Gastroesophageal sphincter (tissue), 4 donors: ENCODE data around the gene DISC1. TPM values are rescaled to one million over a fixed set of nuclear protein-coding genes. Genes with fewer than 3 reads are reported as not detected.
"Not testable (repeated sequence)": the region's sequence is repeated elsewhere in the genome, so short reads cannot be mapped to it uniquely, and the experiment has no call there.

ENCODE experiments used
- ATAC-seq: fragments of 150-250 bp; one replicate; pipeline ENCODE4 v1.9.1; 2016; ENCODE audit warnings: mild to moderate bottlenecking, moderate library complexity
- H3K27ac ChIP-seq, 4 donors: fragments of 200-600 bp; sonication (generic) in 3 of 4; 1 replicate in 3 of 4; 2 replicates in 1 of 4; pipeline ENCODE4 v1.5.1; 2016 to 2019
- H3K27me3 ChIP-seq: fragments of 200-600 bp; sonication (generic); one replicate; pipeline ENCODE4 v1.5.1; 2019
- H3K36me3 ChIP-seq, 2 donors: fragments of 200-600 bp; sonication (generic); one replicate each; pipeline ENCODE4 v1.5.1; 2019; ENCODE audit warnings: control low read depth in 1 of 2
- H3K4me1 ChIP-seq, 3 donors: fragments of 200-600 bp; sonication (generic); 1 replicate in 2 of 3; 2 replicates in 1 of 3; pipeline ENCODE4 v1.5.1; 2016 to 2019; ENCODE audit warnings: control low read depth in 2 of 3
- H3K4me3 ChIP-seq, 2 donors: fragments of 200-600 bp; sonication (generic); one replicate each; pipeline ENCODE4 v1.5.1; 2019; ENCODE audit warnings: mild to moderate bottlenecking in 1 of 2, moderate library complexity in 1 of 2
- H3K9me3 ChIP-seq, 3 donors: fragments of 200-600 bp; sonication (generic); one replicate each; pipeline ENCODE4 v1.5.1; 2017 to 2019; ENCODE audit warnings: control low read depth in 2 of 3
- CTCF ChIP-seq, 4 experiments: fragments of 200-600 bp in 2 of 4; fragments of 450-650 bp in 2 of 4; sonication (generic) in 1 of 4; IDR thresholded peaks; one replicate each; pipeline ENCODE4 v1.5.1; 2017 to 2019; ENCODE audit warnings: antibody characterized with exemption in 4 of 4, mild to moderate bottlenecking in 2 of 4, moderate library complexity in 2 of 4
- EP300 ChIP-seq: sonication (generic); formaldehyde crosslinking; IDR thresholded peaks from one replicate; pipeline ENCODE4 v1.6.1; 2017; ENCODE audit warnings: antibody characterized with exemption, mild to moderate bottlenecking
- POLR2A ChIP-seq, 2 donors: fragments of 450-650 bp; IDR thresholded peaks; one replicate each; pipeline ENCODE4 v1.6.1; 2017; ENCODE audit warnings: antibody characterized with exemption in 2 of 2, mild to moderate bottlenecking in 2 of 2, moderate library complexity in 1 of 2
- POLR2AphosphoS5 ChIP-seq: sonication (generic); formaldehyde crosslinking; IDR thresholded peaks from one replicate; pipeline ENCODE4 v1.6.1; 2017; ENCODE audit warnings: antibody characterized with exemption
- WGBS, 2 donors: methylation state at CpG; one replicate each; pipeline ENCODE4 v1.1.5; 2018; ENCODE audit warnings: low coverage in 1 of 2; 5-methylcytosine and 5-hydroxymethylcytosine counted together
- total RNA-seq, 4 donors: library from RNA; depleted of rRNA; stranded (reverse); fragments of >200 nt; gene quantifications; one replicate each; pipeline ENCODE4 v1.1.0, GENCODE V29; 2016

The DISC1 gene
- total RNA-seq, 4 donors from 2014 or later = 4.4 to 9.8 (median 6.8) TPM

GRCh38 chr1:231584117-231584516 lies 42.5 kb upstream of the DISC1 start:
- no peaks in the 10 kb centered on the region for H3K36me3 ChIP-seq
- H3K27ac ChIP-seq = no peak overlapping the region
- TF ChIP-seq POLR2AphosphoS5 (no peak), CTCF (IDR thresholded peaks at IDR 0.05) (no peak), POLR2A (IDR thresholded peaks at IDR 0.05) (no peak), EP300 (no peak)
- H3K4me3 ChIP-seq = no peak overlapping the region
- H3K4me1 ChIP-seq = no peaks in the 10 kb centered on the region
- no peak for ATAC-seq
- H3K27me3 ChIP-seq = no peaks in the 10 kb centered on the region
- 31 to 44% methylated on average over 3 of the region's 3 CpGs for WGBS, 2 donors
- no peaks in the 10 kb centered on the region for H3K9me3 ChIP-seq

- H3K27me3 ChIP-seq = no peaks in the 10 kb centered on the region
- 81 to 85% methylated on average over 3 to 4 of the region's 5 CpGs for WGBS, 2 donors
- H3K9me3 ChIP-seq = no peaks in the 10 kb centered on the region
- H3K27ac ChIP-seq = no peak overlapping the region
- no peaks in the 10 kb centered on the region for H3K36me3 ChIP-seq
- H3K4me3 ChIP-seq = no peak overlapping the region
- TF ChIP-seq POLR2A (IDR thresholded peaks at IDR 0.05) (no peak), POLR2AphosphoS5 (no peak), CTCF (IDR thresholded peaks at IDR 0.05) (no peak)
- no peaks in the 10 kb centered on the region for H3K4me1 ChIP-seq
- ATAC-seq = no peak
Observed at GRCh38 chr1:231584921-231585320, 41.7 kb upstream of the DISC1 start.

GRCh38 chr1:231590453-231591198 lies 36.0 kb upstream of the DISC1 start:
- no peaks in the 10 kb centered on the region for H3K36me3 ChIP-seq
- no peak overlapping the region for H3K27ac ChIP-seq
- H3K4me3 ChIP-seq = no peak overlapping the region
- no peaks in the 10 kb centered on the region for H3K27me3 ChIP-seq
- no peaks in the 10 kb centered on the region for H3K9me3 ChIP-seq
- TF ChIP-seq EP300 (no peak), CTCF (IDR thresholded peaks at IDR 0.05) (peak; percentile 43 to 72 (median 58))
- WGBS, 2 donors = 11 to 24% methylated on average over 10 to 12 of the region's 12 CpGs
- H3K4me1 ChIP-seq = peaks cover 0 to 9% (median 4%) of the 10 kb centered on the region in 3 donors
- peak; percentile 67 for ATAC-seq

GRCh38 chr1:231591466-231591865 lies 35.1 kb upstream of the DISC1 start:
- Histone ChIP-seq H3K4me3 (no peak overlapping the region), H3K27me3 (no peaks in the 10 kb centered on the region), H3K36me3 (no peaks in the 10 kb centered on the region), H3K9me3 (no peaks in the 10 kb centered on the region), H3K27ac (no peak overlapping the region), H3K4me1 (peaks cover 0 to 9% (median 4%) of the 10 kb centered on the region in 3 donors)
- ATAC-seq = no peak
- WGBS, 2 donors = 66% methylated on average over 11 of the region's 11 CpGs; no CpG with 5 or more reads in 1 of the 2 donors
- TF ChIP-seq EP300 (no peak), CTCF (IDR thresholded peaks at IDR 0.05) (no peak), POLR2A (IDR thresholded peaks at IDR 0.05) (no peak), POLR2AphosphoS5 (no peak)

- ATAC-seq = no peak
- peaks cover 0 to 9% (median 4%) of the 10 kb centered on the region in 3 donors for H3K4me1 ChIP-seq
- H3K4me3 ChIP-seq = no peak overlapping the region
- no peaks in the 10 kb centered on the region for H3K9me3 ChIP-seq
- H3K27me3 ChIP-seq = no peaks in the 10 kb centered on the region
- H3K36me3 ChIP-seq = no peaks in the 10 kb centered on the region
- 100% methylated on average over 1 of the region's 1 CpG; no CpG with 5 or more reads in 1 of the 2 donors for WGBS, 2 donors
- H3K27ac ChIP-seq = no peak overlapping the region
- TF ChIP-seq CTCF (IDR thresholded peaks at IDR 0.05) (no peak), EP300 (no peak), POLR2A (IDR thresholded peaks at IDR 0.05) (no peak), POLR2AphosphoS5 (no peak)
Observed at GRCh38 chr1:231592809-231593208, 33.8 kb upstream of the DISC1 start.

- H3K4me1 ChIP-seq, H3K27me3 ChIP-seq, H3K36me3 ChIP-seq, H3K9me3 ChIP-seq, ATAC-seq, H3K27ac ChIP-seq, H3K4me3 ChIP-seq: not testable (repeated sequence)
- 86 to 90% methylated on average over 1 of the region's 1 CpG for WGBS, 2 donors
Observed at GRCh38 chr1:231593264-231593663, 33.3 kb upstream of the DISC1 start.
